T47D (cell line): ENCODE data around the gene NRCAM.

ENCODE experiments used
- DNase-seq, 2 experiments: peaks; one replicate each; pipeline versions ENCODE4 v3.0.0 to v3.0.0-alpha.2; 2011 to 2012; ENCODE audit warnings: low read depth in 1 of 2, low spot score in 1 of 2
- JUND ChIP-seq: IDR thresholded peaks from 2 replicates; pipeline ENCODE4 v1.6.1; 2012; ENCODE audit warnings: low read depth
- in situ Hi-C: cut with HindIII; loops from 2 replicates; pipeline ENCODE4 v1.10.0; 2016; ENCODE audit warnings: low sequenced_read_pairs, low pct_unique_long_range_greater_than_20kb

The NRCAM gene

DNA sequence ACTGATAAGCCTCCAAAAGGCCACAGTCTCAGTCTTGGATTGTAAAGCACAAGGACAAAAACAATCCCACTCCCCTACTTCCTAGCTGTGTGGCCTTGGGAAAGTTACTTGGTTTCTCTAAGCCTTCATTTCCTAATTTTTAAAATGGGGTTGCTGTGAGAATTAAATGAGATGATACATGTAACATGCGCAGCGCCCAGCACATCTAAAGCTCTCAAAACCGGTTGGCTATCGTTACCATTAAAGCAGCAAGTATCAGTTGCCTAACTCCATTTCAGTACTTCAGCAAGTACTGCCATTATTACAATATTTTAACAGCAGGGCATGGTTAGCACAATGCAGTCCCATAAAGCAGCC lies 1.9 kb downstream of the NRCAM start:
- DNase-seq: no peak
- in situ Hi-C loops: no loop called here
- TF ChIP-seq JUND: no peak

GRCh38 chr7:108453320-108453719 lies 2.9 kb downstream of the NRCAM start:
- in situ Hi-C loops: no loop called here
- TF ChIP-seq JUND: no peak
- no peak for DNase-seq

GRCh38 chr7:108452707-108453106 lies 3.5 kb downstream of the NRCAM start:
- peak; percentile 31 to 56 for DNase-seq
- in situ Hi-C loops: no loop called here
- TF ChIP-seq JUND: no peak

DNA sequence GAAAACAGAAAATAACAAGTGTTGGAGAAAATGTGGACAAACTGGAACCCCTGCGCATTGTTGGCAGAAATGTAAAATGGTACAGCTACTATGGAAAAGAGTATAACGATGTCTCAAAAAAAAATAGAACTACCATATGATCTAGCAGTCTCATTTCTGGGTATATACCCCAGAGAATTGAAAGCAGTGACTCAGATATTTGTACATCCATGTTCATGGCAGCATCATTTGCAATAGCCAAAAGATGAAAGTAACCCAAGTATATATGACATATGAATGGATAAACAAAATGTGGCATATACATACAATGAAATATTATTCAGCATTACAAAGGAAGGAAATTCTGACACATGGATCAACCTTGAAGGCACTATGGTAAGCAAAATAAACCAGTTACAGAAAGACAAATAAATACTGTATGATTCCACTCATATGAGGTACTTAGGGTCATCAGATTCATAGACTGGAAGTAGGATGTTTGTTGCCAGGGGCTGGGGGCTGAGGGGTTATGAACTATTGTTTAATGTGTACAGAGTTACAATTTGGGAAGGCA lies 4.9 kb downstream of the NRCAM start:
- in situ Hi-C loops: no loop called here
- no peak for TF ChIP-seq JUND
- DNase-seq: no peak

- TF ChIP-seq JUND: no peak
- DNase-seq: no peak
- in situ Hi-C loops: no loop called here
Measured at GRCh38 chr7:108450160-108450559, 6.1 kb downstream of the NRCAM start.

DNA sequence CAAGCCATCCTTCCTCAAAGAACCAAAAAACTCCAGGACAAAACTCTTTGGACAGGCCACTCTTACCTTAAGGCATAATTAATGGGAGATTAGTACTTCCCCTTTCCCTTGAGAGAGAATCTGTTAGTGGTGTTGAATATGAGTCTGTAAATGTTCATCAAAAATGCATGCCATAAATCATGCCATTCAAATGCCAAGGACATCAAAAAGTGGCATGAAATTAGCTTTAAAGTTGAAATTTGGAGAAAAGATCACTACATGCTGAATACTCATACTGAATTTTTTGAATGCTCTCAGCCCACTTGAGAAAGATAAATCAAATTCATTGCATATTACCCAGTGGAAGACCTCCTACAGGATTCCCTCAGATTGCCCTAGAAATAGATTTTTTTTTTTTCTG lies 6.7 kb downstream of the NRCAM start:
- DNase-seq: no peak
- TF ChIP-seq JUND: no peak
- in situ Hi-C loops: no loop called here

DNA sequence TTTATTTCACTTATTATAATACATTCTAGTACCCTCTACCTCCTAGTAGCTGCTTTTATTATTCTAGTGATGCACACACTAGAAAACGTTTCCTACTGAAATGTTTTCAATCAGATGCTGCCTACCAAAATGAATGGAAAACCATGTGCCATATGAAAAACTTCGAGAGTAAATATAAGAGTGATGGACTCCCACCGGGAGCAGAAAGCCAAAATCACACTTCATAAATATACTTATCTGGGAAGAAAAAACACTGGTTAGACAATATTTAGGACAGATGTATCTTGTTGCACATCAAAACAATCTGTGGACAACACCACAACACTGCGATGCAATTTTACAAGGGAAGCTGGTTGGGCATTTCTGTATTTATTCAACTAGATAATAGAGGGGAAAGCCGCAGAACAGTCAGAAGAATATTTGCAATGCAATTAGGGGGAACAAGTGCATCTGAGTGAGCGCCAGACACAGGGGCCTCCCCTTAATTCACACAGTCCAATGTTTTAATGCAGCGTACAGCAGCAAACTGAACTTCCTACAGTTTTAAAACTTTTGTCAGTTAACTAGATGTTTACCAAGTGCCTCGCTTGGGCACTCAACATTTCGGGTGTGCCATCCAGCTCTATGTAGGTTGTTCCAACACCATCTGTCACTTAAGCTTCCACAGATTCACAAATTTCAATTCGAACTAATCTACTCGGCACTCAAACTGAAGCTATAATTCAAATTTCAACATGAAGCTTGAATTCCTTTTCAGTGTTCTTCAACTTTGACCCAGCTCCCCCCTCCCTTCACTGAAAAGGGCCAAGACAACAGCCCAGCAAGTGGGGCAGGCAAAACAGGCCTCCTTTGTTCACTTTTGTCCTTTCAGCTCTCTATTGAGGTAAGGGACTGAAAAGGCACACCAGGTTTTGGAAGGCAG lies 7.4 kb downstream of the NRCAM start:
- no peak for TF ChIP-seq JUND
- in situ Hi-C loops: no loop called here
- no peak for DNase-seq

GRCh38 chr7:108442039-108442568 lies 14.1 kb downstream of the NRCAM start:
- in situ Hi-C loops: no loop called here
- DNase-seq: no peak
- TF ChIP-seq JUND: no peak

DNA sequence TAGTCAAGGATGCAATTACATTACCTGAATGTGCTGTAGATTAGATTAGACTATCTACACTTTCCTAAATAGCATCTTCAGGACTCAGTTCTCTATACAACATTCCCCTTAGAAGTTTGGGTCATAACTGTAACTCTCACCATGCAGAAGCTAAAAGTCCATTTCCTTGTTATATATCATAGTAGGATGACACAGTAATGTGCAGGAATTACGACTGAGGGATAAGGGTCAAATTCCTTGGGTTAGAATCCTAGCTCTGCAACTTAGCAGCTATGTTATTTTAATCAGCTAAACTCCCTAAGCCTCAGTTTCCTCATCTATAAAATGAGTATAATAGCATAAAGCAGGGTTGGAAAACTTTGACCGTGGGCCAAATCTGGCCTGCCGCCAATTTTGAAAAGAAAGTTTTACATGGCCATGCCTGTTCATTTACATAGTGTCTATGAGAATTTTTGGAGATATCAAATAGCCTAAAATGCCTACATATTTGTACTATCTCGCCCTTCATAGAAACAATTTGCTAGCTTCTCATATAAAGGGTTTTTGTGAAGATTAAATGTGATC lies 14.8 kb downstream of the NRCAM start:
- in situ Hi-C loops: no loop called here
- no peak for DNase-seq
- no peak for TF ChIP-seq JUND

GRCh38 chr7:108440613-108441012 lies 15.6 kb downstream of the NRCAM start:
- no peak for DNase-seq
- in situ Hi-C loops: no loop called here
- TF ChIP-seq JUND: no peak

DNA sequence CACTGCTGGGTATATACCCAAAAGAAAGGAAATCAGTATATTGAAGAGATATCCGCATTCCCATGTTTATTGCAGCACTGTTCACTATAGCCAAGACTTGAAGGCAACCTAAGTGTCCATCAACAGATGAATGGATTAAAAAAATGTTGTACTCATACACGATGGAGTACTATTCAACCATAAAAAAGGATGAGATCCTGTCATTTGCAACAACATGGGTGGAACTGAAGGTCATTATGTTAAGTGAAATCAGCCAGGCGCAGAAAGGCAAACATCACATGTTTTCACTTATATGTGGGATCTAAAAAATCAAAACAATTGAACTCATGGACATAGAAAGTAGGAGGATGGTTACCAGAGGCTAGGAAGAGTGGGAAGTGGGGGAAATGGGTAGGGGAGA lies 19.3 kb downstream of the NRCAM start:
- no peak for DNase-seq
- TF ChIP-seq JUND: no peak
- in situ Hi-C loops: no loop called here

DNA sequence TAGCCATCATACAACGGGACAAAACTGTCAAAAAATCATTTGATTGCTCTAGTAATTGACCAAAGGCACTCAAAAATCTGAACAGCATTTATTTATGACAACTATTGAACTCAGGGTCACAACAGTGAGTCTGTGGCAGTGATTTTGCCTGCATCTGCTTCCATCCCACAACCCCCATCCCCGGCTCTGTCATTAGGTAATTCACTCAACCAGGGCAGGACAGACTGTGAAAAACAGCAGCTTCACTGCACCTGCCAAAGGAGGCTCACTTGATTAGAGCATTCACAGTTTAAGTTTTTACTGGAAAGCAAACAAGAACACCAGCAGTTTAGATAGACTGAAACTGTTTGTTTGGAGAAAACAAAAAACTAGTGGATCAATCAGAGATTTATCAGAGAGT lies 22.2 kb downstream of the NRCAM start:
- TF ChIP-seq JUND: no peak
- DNase-seq: no peak
- in situ Hi-C loops: no loop called here

GRCh38 chr7:108431099-108431498 lies 25.1 kb downstream of the NRCAM start:
- no peak for DNase-seq
- in situ Hi-C loops: no loop called here
- TF ChIP-seq JUND: no peak
